GM10248 (cell line): ENCODE results near the gene CNKSR1.

ENCODE experiments used
- CTCF ChIA-PET: fragments of 300-600 bp; sonication (Branson Sonifier 250); formaldehyde crosslinking; extraction: SDS; loops from one replicate; lab custom pipeline; 2021; ENCODE audit warnings: antibody characterized with exemption; lab: Yijun Ruan, JAX
- POLR2A ChIA-PET: fragments of 350-650 bp; sonication (Branson Sonifier 250); formaldehyde crosslinking; extraction: SDS; loops from one replicate; lab custom pipeline; 2020; ENCODE audit warnings: antibody characterized with exemption; lab: Yijun Ruan, JAX
- DNase-seq: peaks from one replicate; pipeline ENCODE4 v3.0.0; 2012; ENCODE audit errors: extremely low spot score
- TF ChIP-seq, protein P1 (sequence below): IDR thresholded peaks from 2 replicates; pipeline ENCODE4 v1.5.1; 2012; ENCODE audit warnings: mild to moderate bottlenecking, low read depth; ENCODE audit errors: extremely low read depth, missing control alignments, control extremely low read depth

The CNKSR1 gene

GRCh38 chr1:26164036-26164860 lies 13.0 kb upstream of the CNKSR1 start:
- ChIA-PET POLR2A (no interaction called here), CTCF (interaction anchor here (0.8 to 1.8 kb wide), 9 partner anchors 16 to 129 kb away, joined by 3 to 6 read pairs (median 4); no protein-coding TSS in a partner anchor)
- peak; percentile 74 for DNase-seq
- TF ChIP-seq, protein P1, sequence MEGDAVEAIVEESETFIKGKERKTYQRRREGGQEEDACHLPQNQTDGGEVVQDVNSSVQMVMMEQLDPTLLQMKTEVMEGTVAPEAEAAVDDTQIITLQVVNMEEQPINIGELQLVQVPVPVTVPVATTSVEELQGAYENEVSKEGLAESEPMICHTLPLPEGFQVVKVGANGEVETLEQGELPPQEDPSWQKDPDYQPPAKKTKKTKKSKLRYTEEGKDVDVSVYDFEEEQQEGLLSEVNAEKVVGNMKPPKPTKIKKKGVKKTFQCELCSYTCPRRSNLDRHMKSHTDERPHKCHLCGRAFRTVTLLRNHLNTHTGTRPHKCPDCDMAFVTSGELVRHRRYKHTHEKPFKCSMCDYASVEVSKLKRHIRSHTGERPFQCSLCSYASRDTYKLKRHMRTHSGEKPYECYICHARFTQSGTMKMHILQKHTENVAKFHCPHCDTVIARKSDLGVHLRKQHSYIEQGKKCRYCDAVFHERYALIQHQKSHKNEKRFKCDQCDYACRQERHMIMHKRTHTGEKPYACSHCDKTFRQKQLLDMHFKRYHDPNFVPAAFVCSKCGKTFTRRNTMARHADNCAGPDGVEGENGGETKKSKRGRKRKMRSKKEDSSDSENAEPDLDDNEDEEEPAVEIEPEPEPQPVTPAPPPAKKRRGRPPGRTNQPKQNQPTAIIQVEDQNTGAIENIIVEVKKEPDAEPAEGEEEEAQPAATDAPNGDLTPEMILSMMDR, result peak; percentile 74

DNA sequence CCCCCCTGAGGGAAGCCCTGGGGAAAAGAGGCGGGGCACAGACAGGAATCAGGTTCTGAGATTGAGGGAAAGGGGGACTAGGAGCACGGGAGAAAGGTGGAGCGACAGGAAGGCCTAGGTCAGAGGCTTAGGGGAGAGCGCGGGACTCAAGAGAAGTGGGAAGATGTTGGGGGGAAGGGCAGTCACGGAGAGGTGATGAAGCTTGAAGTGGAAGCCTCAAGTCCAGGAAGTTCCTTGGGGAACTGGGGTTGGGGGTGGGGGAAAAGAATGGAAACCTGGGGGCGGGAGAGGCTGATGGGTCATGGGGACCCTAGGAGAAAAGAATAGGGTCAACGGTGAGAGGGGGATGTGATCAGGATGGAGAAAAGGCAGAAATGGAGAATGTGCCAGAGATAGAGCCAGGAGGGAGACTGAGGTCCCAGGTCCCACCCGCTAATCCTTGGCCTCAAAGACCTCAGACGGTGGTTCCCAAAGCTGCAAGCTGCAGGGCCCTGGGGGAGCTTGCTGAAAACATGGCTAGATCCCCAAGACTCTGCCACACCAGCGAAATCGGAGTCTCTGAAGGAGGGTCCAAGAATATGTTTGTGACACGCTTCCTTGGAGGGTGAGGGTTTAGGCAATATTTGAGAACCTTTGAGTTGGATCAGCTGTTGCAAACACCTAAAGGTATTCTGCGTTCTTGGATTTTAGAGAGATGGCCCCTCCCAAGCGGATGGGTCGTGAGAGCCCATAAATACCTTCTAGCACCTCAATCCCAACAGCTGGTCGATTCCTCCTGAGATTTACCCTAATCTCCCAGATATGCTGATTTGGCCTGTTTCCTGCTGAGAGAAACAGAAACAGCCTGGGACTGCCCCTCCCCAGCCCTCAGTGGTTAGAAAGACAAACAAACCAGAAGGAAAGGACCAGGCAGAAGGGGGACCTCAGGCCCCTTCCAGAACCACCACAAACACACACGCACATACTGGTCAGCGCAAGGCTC lies 12.1 kb upstream of the CNKSR1 start:
- TF ChIP-seq, protein P1, result no peak
- DNase-seq, result no peak
- ChIA-PET POLR2A (no interaction called here), CTCF (interaction anchor here (0.7 to 1.3 kb wide), 10 partner anchors 9 to 130 kb away, joined by 3 to 5 read pairs (median 3); partner anchors contain the start of gene CATSPER4)

GRCh38 chr1:26166719-26167281 lies 10.5 kb upstream of the CNKSR1 start:
- TF ChIP-seq, protein P1, result no peak
- POLR2A ChIA-PET, result no interaction called here

GRCh38 chr1:26168410-26169197 lies 8.7 kb upstream of the CNKSR1 start, which contains the start of gene C1orf232:
TSS of gene C1orf232 (minus strand) at chr1:26168963. CDS start at chr1:26168499, 464 bp downstream.
- CTCF ChIA-PET, result interaction anchor here (1.4 to 3.4 kb wide), 13 partner anchors 11 to 249 kb away, joined by 3 to 44 read pairs (median 6); partner anchors contain the start of genes CEP85 and CNKSR1
- POLR2A ChIA-PET, result no interaction called here
- no peak for DNase-seq
- TF ChIP-seq, protein P1, result no peak

More at GRCh38 chr1:26166719-26167281, 10.5 kb upstream of the CNKSR1 start:
- CTCF ChIA-PET, result interaction anchor here (1.1 to 1.2 kb wide), 3 partner anchors 11 to 65 kb away, joined by 3 read pairs; no protein-coding TSS in a partner anchor
- DNase-seq, result no peak

GRCh38 chr1:26169198-26169554 lies 8.1 kb upstream of the CNKSR1 start:
- CTCF ChIA-PET, result interaction anchor here (0.7 to 4.8 kb wide), 44 partner anchors 11 to 274 kb away, joined by 3 to 44 read pairs (median 4); partner anchors contain the start of genes CD52, CEP85, CNKSR1 and DHDDS
- no peak for DNase-seq
- TF ChIP-seq, protein P1, result no peak
- POLR2A ChIA-PET, result no interaction called here
